Endodermal cell (in vitro differentiated cells): ENCODE data around the gene CHERP. TPM values are rescaled to one million over a fixed set of nuclear protein-coding genes. Genes with fewer than 3 reads are reported as not detected.
"Not testable (repeated sequence)": the region's sequence is repeated elsewhere in the genome, so short reads cannot be mapped to it uniquely, and the experiment has no call there.

Experiments
- DNase-seq: peaks from one replicate; pipeline ENCODE4 v3.0.0-alpha.2; 2017
- H3K27ac ChIP-seq: 2 replicates; pipeline ENCODE4 v1.5.1; 2013; ENCODE audit warnings: mild to moderate bottlenecking, low read depth, low read length, moderate library complexity
- H3K27me3 ChIP-seq: 2 replicates; pipeline ENCODE4 v1.6.1; 2013; ENCODE audit warnings: mild to moderate bottlenecking, low read length, moderate library complexity; ENCODE audit not compliant: insufficient read depth, control insufficient read depth, poor library complexity, severe bottlenecking
- H3K36me3 ChIP-seq: 2 replicates; pipeline ENCODE4 v1.7.0; 2013; ENCODE audit warnings: mild to moderate bottlenecking, low read length, moderate library complexity; ENCODE audit not compliant: control insufficient read depth, insufficient read depth
- H3K4me1 ChIP-seq: one replicate; pipeline ENCODE4 v1.7.0; 2013; ENCODE audit warnings: low read length; ENCODE audit not compliant: control insufficient read depth, insufficient read depth
- H3K4me3 ChIP-seq: 2 replicates; pipeline ENCODE4 v1.5.1; 2013; ENCODE audit warnings: mild to moderate bottlenecking, low read length, moderate library complexity
- H3K9ac ChIP-seq: 2 replicates; pipeline ENCODE4 v1.6.1; 2013; ENCODE audit warnings: mild to moderate bottlenecking, low read length, moderate library complexity; ENCODE audit not compliant: poor library complexity, severe bottlenecking; ENCODE audit errors: extremely low read depth
- H3K9me3 ChIP-seq: 2 replicates; pipeline ENCODE4 v1.6.1; 2013; ENCODE audit warnings: mild to moderate bottlenecking, low read length, moderate library complexity; ENCODE audit not compliant: control insufficient read depth
- H3K27ac Mint-ChIP-seq: 2 replicates; pipeline ENCODE4 v1.8.0; 2020; ENCODE audit warnings: mixed read lengths
- H3K27me3 Mint-ChIP-seq: 2 replicates; pipeline ENCODE4 v1.8.0; 2021; ENCODE audit warnings: mild to moderate bottlenecking, mixed read lengths; ENCODE audit not compliant: insufficient read depth
- H3K36me3 Mint-ChIP-seq: 2 replicates; pipeline ENCODE4 v1.8.0; 2020; ENCODE audit warnings: low read depth, mixed read lengths
- H3K4me1 Mint-ChIP-seq: 2 replicates; pipeline ENCODE4 v1.8.0; 2020; ENCODE audit warnings: mixed read lengths
- H3K4me3 Mint-ChIP-seq: 2 replicates; pipeline ENCODE4 v1.8.0; 2020; ENCODE audit warnings: mild to moderate bottlenecking, moderate library complexity, mixed read lengths
- H3K9me3 Mint-ChIP-seq: 2 replicates; pipeline ENCODE4 v1.8.0; 2020; ENCODE audit warnings: mild to moderate bottlenecking, mixed read lengths
- WGBS, 2 experiments: methylation state at CpG; one replicate each; pipeline versions ENCODE4 v1.1.5 to v1.1.7; 2013; ENCODE audit warnings: missing lambda C conversion rate in 2 of 2, mixed read lengths in 1 of 2; ENCODE audit not compliant: insufficient coverage in 1 of 2, insufficient read length in 1 of 2; 5-methylcytosine and 5-hydroxymethylcytosine counted together
- total RNA-seq, 2 donors: library from RNA; stranded (reverse); fragmentation: NEBNext Ultra II Directional in 1 of 2; extraction: Animal tissue kit (Norgen Biotek cat#: 25700) in 1 of 2; gene quantifications; 2 replicates in 1 of 2; 3 replicates in 1 of 2; pipeline ENCODE4 v1.2.1, GENCODE V29; 2021
- TF ChIP-seq, protein P1 (sequence below): fragments of 200-600 bp; sonication (generic); conservative IDR thresholded peaks from 2 replicates; pipeline ENCODE4 v1.5.0; 2021; ENCODE audit warnings: antibody characterized with exemption, mild to moderate bottlenecking

CHERP gene
- total RNA-seq, 2 donors from 2014 or later = 69.5 to 71.5 TPM

DNA sequence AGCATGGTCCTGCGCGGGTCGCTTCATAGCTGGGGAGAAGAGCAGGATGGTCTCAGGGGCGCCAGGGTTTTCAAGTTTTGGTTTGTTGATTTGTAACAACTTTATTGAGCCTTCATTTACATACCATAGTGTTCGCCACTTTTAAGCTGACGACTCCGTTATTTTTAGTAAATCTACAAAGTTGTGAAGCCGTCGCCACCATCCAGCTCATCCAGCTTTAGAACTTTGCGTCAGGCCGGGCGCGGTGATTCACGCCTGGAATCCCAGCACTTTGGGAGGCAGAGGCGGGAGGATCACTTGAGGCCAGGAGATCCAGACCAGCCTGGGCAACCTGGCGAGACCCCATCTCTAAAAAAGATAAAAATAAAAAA lies 45.6 kb downstream of the CHERP start:
- Mint-ChIP-seq H3K4me3 (peak overlapping the region; percentile 86), H3K27me3 (no peaks in the 10 kb centered on the region), H3K36me3 (peaks cover 6% of the 10 kb centered on the region), H3K4me1 (peaks cover 9% of the 10 kb centered on the region), H3K27ac (peak overlapping the region; percentile 91), H3K9me3 (no peaks in the 10 kb centered on the region)
- peaks cover 6% of the 10 kb centered on the region for H3K36me3 ChIP-seq
- peak overlapping the region; percentile 86 for H3K27ac ChIP-seq
- no peaks in the 10 kb centered on the region for H3K4me1 ChIP-seq
- no peaks in the 10 kb centered on the region for H3K27me3 ChIP-seq
- H3K9ac ChIP-seq = peak overlapping the region; percentile 74
- no peaks in the 10 kb centered on the region for H3K9me3 ChIP-seq
- DNase-seq = no peak
- H3K4me3 ChIP-seq = peak overlapping the region; percentile 92
- TF ChIP-seq, protein P1, sequence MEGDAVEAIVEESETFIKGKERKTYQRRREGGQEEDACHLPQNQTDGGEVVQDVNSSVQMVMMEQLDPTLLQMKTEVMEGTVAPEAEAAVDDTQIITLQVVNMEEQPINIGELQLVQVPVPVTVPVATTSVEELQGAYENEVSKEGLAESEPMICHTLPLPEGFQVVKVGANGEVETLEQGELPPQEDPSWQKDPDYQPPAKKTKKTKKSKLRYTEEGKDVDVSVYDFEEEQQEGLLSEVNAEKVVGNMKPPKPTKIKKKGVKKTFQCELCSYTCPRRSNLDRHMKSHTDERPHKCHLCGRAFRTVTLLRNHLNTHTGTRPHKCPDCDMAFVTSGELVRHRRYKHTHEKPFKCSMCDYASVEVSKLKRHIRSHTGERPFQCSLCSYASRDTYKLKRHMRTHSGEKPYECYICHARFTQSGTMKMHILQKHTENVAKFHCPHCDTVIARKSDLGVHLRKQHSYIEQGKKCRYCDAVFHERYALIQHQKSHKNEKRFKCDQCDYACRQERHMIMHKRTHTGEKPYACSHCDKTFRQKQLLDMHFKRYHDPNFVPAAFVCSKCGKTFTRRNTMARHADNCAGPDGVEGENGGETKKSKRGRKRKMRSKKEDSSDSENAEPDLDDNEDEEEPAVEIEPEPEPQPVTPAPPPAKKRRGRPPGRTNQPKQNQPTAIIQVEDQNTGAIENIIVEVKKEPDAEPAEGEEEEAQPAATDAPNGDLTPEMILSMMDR = no peak
- 61 to 92% methylated on average over 10 to 16 of the region's 16 CpGs for WGBS, 2 experiments

DNA sequence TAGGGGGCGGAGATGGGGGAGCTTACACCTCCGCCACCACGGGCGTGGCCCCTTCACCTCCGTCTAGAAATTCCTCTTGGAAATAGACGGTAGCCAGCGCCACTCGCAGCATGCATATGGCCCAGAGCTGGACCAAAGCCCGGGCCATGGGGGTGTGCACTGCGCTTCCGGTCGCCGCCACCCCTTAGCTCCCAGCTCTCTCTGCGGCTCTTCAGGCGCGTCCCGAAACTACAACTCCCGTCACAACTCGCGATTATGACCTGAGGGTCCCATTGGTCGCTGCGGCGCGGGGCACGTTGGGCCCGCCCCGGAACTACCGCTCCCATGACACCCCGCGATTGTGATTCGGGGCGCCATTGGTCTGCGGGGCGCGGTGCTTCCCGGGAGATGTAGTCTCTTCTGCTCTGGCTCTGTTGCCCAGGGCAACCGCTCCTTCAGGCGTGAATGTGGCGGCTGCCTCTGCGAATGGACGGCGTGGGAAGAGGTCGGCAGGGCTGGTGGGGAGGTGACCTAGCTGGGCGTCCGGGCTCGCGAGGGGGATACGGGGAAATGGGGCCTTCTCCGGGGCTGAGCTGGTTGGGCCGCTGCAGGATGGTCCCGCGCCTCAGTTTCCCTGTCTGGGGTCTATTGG lies 46.1 kb downstream of the CHERP start, which contains the start of the genes C19orf44 and CALR3:
TSS of gene C19orf44 (plus strand) at position 413 of the 631 bp plus-strand sequence. CDS start 4,399 bp downstream, outside the sequence.
TSS of gene CALR3 (minus strand) at position 186 of the 631 bp plus-strand sequence. CDS start at position 148, 38 bp downstream.
- no peaks in the 10 kb centered on the region for H3K9me3 Mint-ChIP-seq
- no peaks in the 10 kb centered on the region for H3K4me1 ChIP-seq
- 4 to 16% methylated on average over 20 to 52 of the region's 52 CpGs for WGBS, 2 experiments
- H3K27ac Mint-ChIP-seq = peak within 1 kb of the TSS; percentile 91
- peak within 1 kb of the TSS; percentile 74 for H3K9ac ChIP-seq
- H3K27me3 Mint-ChIP-seq = no peaks in the 10 kb centered on the region
- DNase-seq = peak; percentile 99
- peaks cover 3% of the 10 kb centered on the region for H3K36me3 Mint-ChIP-seq
- H3K27me3 ChIP-seq = no peaks in the 10 kb centered on the region
- peaks cover 9% of the 10 kb centered on the region for H3K4me1 Mint-ChIP-seq
- peak within 1 kb of the TSS; percentile 86 for H3K27ac ChIP-seq
- peak within 1 kb of the TSS; percentile 92 for H3K4me3 ChIP-seq
- H3K9me3 ChIP-seq = no peaks in the 10 kb centered on the region
- TF ChIP-seq, protein P1 = no peak
- H3K4me3 Mint-ChIP-seq = peak within 1 kb of the TSS; percentile 86
- H3K36me3 ChIP-seq = peaks cover 5% of the 10 kb centered on the region

DNA sequence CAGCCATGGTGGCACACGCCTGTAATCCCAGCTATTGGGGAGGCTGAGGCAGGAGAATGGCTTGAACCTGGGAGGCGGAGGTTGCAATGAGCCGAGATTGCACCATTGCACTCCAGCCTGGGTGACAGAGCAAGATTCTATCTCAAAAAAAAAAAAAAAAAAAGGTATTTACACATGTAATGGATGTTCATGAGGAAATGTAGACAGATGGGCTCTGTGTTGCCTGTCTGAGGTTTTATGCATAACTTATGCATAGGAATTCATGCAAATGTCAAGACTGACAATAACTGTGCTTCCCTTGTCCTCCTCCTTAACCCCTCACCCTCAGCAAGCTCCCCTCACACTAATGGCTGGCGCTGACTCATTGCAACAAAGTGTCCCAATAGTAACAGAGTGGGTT lies 55.8 kb downstream of the CHERP start:
- not testable (repeated sequence) for H3K4me3 ChIP-seq, H3K27ac Mint-ChIP-seq, H3K9me3 Mint-ChIP-seq, DNase-seq, H3K36me3 Mint-ChIP-seq, H3K9ac ChIP-seq, H3K4me1 ChIP-seq, H3K4me1 Mint-ChIP-seq, H3K27ac ChIP-seq, H3K36me3 ChIP-seq, H3K4me3 Mint-ChIP-seq, H3K27me3 Mint-ChIP-seq, H3K27me3 ChIP-seq, H3K9me3 ChIP-seq
- WGBS, 2 experiments = 89% methylated on average over 4 of the region's 4 CpGs; no CpG with 5 or more reads in 1 of the 2 experiments
